HFF-Myc (cell line): ENCODE data around the gene FILIP1L.

Experiments
- DNase-seq: peaks from one replicate; pipeline ENCODE4 v3.0.0-alpha.2; 2011; ENCODE audit warnings: low read depth; ENCODE audit errors: extremely low read depth
- H3K4me3 ChIP-seq: replicated peaks from 2 replicates; pipeline ENCODE4 v1.5.1; 2011; ENCODE audit warnings: low read depth, mild to moderate bottlenecking, control low read depth, low read length
- CTCF ChIP-seq: IDR thresholded peaks from 2 replicates; pipeline ENCODE4 v1.5.1; 2012; ENCODE audit warnings: mild to moderate bottlenecking, low read depth, low read length, control low read depth; ENCODE audit errors: missing control alignments

Gene FILIP1L

GRCh38 chr3:99982650-99983049 is 131.7 kb downstream of the FILIP1L start:
- TF ChIP-seq CTCF, result no peak
- no peak for DNase-seq
- no peak overlapping the region for H3K4me3 ChIP-seq

GRCh38 chr3:99981138-99981537 is 133.2 kb downstream of the FILIP1L start:
- no peak for DNase-seq
- no peak for TF ChIP-seq CTCF
- H3K4me3 ChIP-seq, result no peak overlapping the region

- TF ChIP-seq CTCF, result no peak
- no peak for DNase-seq
- no peak overlapping the region for H3K4me3 ChIP-seq
Observed at GRCh38 chr3:99980606-99981005, 133.7 kb downstream of the FILIP1L start.

DNA sequence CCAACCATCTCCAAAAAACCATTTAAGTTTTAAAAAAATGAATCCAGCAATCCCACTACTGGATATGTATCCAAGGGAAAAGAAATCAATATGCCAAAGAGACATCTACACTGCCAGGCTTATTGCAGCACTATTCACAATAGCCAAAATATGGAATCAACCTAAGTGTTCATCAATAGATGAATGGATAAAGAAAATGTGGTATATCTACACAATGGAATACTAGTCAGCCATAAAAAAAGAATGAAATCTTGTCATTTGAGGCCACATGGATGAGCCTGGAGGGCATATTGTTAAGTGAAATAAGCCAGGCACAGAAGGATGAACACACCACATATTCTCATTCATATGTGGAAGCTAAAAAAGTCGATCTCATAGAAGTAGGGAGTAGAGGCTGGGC is 136.1 kb downstream of the FILIP1L start:
- TF ChIP-seq CTCF, result no peak
- no peak overlapping the region for H3K4me3 ChIP-seq
- DNase-seq, result no peak

DNA sequence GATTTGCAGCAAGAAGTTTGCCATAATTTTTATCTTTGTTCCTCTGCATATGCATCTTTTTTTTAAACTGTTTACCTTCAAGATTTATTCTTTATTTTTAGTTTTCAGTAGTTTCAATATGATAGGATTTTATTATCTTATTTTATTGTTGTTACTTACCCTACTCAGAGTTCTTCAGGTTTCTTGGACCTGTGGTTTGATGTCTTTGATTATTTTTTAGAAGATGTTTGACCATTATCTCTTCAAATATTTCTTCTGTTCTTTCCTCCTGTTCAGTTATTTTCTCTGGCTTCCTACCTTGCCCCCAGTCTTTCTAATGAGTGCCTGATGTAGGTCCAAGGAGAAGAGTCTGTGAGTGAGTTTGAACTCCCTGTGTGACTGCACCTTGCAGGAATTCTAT is 137.7 kb downstream of the FILIP1L start:
- no peak overlapping the region for H3K4me3 ChIP-seq
- no peak for DNase-seq
- no peak for TF ChIP-seq CTCF

- no peak for DNase-seq
- H3K4me3 ChIP-seq, result no peak overlapping the region
- no peak for TF ChIP-seq CTCF
Observed at GRCh38 chr3:99974989-99975388, 139.3 kb downstream of the FILIP1L start.

DNA sequence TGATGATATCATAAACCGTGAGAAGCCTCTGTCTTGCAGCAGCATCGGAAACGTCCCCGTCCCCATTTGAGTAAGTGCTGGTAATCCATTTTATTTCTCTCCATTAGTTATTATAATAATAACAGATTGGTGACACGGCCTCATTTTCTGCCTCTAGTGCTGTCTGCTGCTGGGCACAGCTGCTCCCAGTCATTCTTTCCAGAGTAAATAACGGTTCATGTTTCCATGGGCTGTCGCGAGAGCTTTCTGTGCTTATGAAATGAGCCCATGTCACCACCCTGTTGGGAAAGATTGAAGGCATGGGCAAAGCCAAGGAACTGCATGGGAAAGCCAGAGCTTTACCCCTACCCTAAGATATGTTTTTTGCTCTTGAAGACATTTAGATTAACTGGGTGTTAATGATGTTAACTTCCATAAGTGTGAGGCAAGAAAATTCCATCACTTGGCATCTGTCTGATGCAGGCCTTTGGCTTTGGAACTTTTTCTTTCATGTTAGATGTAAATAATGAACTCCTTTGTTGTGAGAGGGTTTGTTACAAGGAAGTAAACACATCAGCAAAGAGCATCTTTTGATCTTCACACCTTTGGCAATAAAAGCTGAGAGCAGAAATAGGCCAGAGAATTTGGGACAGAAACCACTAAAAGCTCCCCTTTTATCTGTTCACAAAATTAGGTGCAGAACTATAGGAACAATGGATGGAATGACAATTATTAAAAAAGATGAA is 141.8 kb downstream of the FILIP1L start:
- no peak for DNase-seq
- TF ChIP-seq CTCF, result no peak
- H3K4me3 ChIP-seq, result no peak overlapping the region
